ENCODE measurements around the gene OLA1. TPM values are rescaled to one million over a fixed set of nuclear protein-coding genes. Genes with fewer than 3 reads are reported as not detected.

The OLA1 gene
- polyA plus RNA-seq, 6 donors from 2014 or later = 58.1 to 77.6 (median 67.1) TPM

DNA sequence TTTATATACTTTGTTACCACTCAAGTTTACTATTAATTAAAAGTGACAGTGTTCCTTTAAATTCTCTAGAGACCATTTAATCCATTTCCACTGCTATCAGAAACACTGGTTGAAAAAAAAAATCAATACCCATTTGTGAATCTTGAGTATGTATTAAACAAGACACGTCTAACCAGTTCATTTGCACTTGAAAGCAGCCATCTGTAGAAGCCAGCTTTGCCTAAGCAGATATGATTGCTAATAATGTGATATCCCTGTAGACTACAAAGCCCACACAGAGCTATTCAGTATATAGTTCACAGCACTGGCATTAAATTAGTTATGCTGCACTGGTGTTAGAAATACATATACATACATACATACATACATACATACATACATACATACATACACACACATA, 171.4 kb downstream of the OLA1 start:
- H3K4me1 Mint-ChIP-seq = peaks cover 0 to under 1% (median 0%) of the 10 kb centered on the region in 3 donors
- no peaks in the 10 kb centered on the region for H3K27me3 Mint-ChIP-seq
- DNase-seq (no peak), ATAC-seq (ENCODE audit: low read depth in 2 of 2) (no peak)
- H3K4me3 Mint-ChIP-seq = no peak overlapping the region
- peaks cover 0 to 14% of the 10 kb centered on the region in 2 donors for H3K36me3 Mint-ChIP-seq
- H3K27ac Mint-ChIP-seq = no peak overlapping the region
- no peaks in the 10 kb centered on the region for H3K9me3 Mint-ChIP-seq

DNA sequence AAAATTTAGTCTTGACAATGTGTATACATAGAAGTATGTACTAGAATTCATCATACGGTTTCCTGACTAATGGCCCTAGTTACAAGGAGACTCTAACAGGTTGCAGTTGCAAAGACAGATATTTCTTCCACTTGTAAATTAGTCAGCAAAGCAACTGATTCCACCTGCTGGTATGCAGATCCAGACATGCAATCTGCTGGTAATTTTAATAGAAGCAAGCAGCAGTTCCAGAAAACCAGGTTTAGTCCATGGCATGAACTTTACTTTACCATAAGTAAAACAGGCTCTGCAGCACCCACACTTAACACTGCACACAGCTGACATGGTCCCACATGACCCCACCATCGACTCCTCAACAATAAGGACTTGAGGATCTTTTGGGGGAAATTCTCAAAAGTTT, 172.3 kb downstream of the OLA1 start:
- Mint-ChIP-seq H3K9me3 (no peaks in the 10 kb centered on the region), H3K36me3 (peaks cover 0 to 11% of the 10 kb centered on the region in 2 donors), H3K27ac (no peak overlapping the region), H3K4me3 (no peak overlapping the region), H3K4me1 (peaks cover 0 to 2% (median 0%) of the 10 kb centered on the region in 3 donors), H3K27me3 (no peaks in the 10 kb centered on the region)
- ATAC-seq (ENCODE audit: low read depth in 2 of 2) (no peak), DNase-seq (no peak)

DNA sequence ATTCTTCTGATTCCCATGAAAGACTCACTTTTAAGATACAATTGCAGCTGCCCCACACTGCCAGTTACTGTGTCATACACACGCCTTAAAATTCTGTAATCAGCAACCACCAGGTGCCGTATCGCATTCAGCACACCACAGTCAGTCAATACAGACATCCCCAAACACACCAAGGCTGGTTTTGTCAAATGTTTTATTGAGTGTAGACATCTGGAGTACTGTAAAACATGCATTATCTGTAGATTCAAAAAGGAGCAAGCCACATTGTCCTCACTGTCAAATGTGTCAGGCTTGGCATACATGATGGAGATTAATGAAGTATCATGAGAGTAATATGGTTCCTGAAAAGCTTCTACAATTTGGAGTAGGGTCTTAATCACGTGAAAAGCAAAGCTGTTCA, 173.5 kb downstream of the OLA1 start:
- H3K36me3 Mint-ChIP-seq = peaks cover 0 to 4% of the 10 kb centered on the region in 2 donors
- H3K27ac Mint-ChIP-seq = peak overlapping the region in 1 of 6 donors; percentile 57
- no peaks in the 10 kb centered on the region for H3K27me3 Mint-ChIP-seq
- ATAC-seq (ENCODE audit: low read depth in 2 of 2) (no peak), DNase-seq (no peak)
- H3K4me1 Mint-ChIP-seq = peaks cover 0 to 2% (median 0%) of the 10 kb centered on the region in 3 donors
- H3K9me3 Mint-ChIP-seq = no peaks in the 10 kb centered on the region
- no peak overlapping the region for H3K4me3 Mint-ChIP-seq

DNA sequence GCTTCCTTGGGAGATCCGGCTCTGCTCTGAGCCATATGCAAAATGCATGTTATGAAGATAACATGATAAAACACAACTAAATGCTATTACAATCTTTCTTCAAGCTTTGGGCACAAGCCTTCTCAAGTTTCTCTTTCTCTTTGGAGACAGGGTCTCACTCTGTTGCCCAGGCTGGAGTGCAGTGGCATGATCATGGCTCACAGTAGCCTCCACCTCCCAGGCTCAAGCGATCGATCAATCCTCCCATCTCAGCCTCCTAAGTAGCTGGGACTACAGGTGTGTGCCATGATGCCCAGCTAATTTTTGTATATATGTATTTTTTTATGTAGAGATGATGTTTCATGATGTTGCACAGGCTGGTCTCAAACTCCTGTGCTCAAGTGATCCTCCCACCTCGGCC, 175.5 kb downstream of the OLA1 start:
- no peak overlapping the region for H3K4me3 Mint-ChIP-seq
- H3K27me3 Mint-ChIP-seq = no peaks in the 10 kb centered on the region
- H3K27ac Mint-ChIP-seq = no peak overlapping the region
- ATAC-seq (ENCODE audit: low read depth in 2 of 2) (no peak), DNase-seq (no peak)
- no peaks in the 10 kb centered on the region for H3K9me3 Mint-ChIP-seq
- H3K36me3 Mint-ChIP-seq = peaks cover 0 to 4% of the 10 kb centered on the region in 2 donors
- H3K4me1 Mint-ChIP-seq = peaks cover 0 to 2% (median 0%) of the 10 kb centered on the region in 3 donors

DNA sequence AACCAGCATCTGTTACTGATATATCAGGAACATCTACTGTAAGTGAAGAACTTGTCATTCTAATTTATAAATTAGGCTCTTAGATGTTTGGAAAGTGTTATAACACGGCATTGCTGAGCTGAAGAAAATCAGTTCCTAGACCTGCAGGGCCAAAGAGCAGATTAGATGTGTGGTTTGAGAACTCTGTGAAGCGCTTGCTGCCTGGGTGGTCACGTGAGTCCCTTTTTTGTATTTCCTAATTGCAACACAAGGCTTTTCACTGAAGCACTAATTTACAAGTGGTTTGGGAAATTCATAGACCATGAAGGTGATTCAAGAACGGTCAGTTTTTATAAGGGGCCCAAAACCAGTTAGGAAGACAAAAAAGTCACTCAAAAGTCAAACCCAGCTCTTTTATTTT, 176.3 kb downstream of the OLA1 start:
- H3K4me1 Mint-ChIP-seq = peaks cover 0 to 2% (median 0%) of the 10 kb centered on the region in 3 donors
- H3K27me3 Mint-ChIP-seq = peaks cover 0 to 6% (median 0%) of the 10 kb centered on the region in 3 donors
- H3K27ac Mint-ChIP-seq = peak overlapping the region in 2 of 6 donors; percentile 47 to 54
- H3K4me3 Mint-ChIP-seq = no peak overlapping the region
- H3K36me3 Mint-ChIP-seq = peaks cover 0 to 4% of the 10 kb centered on the region in 2 donors
- no peaks in the 10 kb centered on the region for H3K9me3 Mint-ChIP-seq
- DNase-seq = no peak
- ATAC-seq (ENCODE audit: low read depth in 2 of 2) = peak; percentile 32 to 36

DNA sequence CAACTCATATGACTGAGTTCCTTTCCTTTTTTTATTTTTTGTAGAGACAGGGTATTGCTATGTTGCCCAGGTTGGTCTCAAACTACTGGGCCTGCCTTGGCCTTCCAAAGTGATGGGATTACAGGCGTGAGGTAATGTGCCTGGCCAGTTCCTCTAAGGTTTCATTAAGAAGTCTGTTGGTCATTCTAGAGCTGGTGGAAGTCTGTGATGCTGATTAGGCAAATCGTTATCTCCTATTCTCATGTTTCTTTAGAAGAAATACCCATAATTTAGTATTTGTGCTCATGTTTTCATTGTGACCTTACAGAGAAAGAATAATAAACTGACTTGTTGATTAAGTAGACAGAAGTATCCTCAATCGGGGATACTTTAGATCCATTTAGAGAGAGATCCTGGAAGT, 177.0 kb downstream of the OLA1 start:
- no peak for DNase-seq
- Mint-ChIP-seq H3K4me1 (peaks cover 0 to 2% (median 0%) of the 10 kb centered on the region in 3 donors), H3K4me3 (no peak overlapping the region), H3K9me3 (no peaks in the 10 kb centered on the region), H3K36me3 (peaks cover 0 to 4% of the 10 kb centered on the region in 2 donors), H3K27me3 (peaks cover 5 to 12% (median 7%) of the 10 kb centered on the region in 3 donors), H3K27ac (no peak overlapping the region)
- no peak for ATAC-seq (ENCODE audit: low read depth in 2 of 2)

DNA sequence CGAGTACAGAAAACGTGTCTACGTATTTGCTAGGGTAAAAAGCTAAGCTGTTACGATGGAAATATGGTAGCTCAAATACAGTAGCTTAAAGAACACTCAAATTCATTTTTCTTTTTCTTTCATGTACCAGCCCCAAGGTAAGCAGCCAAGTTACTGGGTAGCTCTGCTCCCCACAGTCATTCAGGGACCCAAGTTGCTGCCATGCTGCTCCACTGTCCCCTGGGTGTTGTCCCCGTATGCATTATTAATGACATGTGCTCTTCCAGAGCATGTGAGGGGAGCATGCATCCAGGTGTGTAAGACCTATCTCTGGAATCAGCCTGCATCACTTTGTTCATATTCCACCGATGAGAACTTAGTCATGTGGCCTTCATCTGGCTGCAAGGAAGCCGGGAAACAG, 178.1 kb downstream of the OLA1 start:
- Mint-ChIP-seq H3K36me3 (peaks cover 0 to 2% of the 10 kb centered on the region in 2 donors), H3K9me3 (no peaks in the 10 kb centered on the region), H3K4me1 (peaks cover 0 to 2% (median 0%) of the 10 kb centered on the region in 3 donors), H3K27ac (no peak overlapping the region), H3K4me3 (no peak overlapping the region), H3K27me3 (peaks cover 5 to 12% (median 8%) of the 10 kb centered on the region in 3 donors)
- no peak for DNase-seq
- ATAC-seq (ENCODE audit: low read depth in 2 of 2) = no peak

DNA sequence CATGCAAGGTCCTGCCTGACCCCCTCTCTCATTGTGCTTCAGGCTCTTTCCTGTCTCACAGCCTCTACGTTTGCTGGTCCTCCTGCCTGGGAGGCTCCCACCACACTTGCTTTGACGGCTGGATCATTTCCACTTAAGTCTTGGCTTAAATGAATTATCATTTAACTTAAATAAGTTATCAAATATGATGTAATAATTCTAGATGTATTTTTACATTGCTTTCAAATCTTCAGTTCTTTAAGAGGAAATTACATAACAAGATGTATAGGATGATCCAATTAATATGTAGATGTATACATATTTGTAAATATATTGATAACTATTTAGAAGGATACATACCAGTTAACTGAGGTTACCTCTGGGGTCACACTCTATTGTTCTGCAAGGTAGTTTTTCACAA, 180.5 kb downstream of the OLA1 start:
- H3K4me3 Mint-ChIP-seq = no peak overlapping the region
- H3K9me3 Mint-ChIP-seq = peaks cover 0 to 2% (median 0%) of the 10 kb centered on the region in 7 donors
- no peak for DNase-seq
- ATAC-seq (ENCODE audit: low read depth in 2 of 2) = no peak
- peaks cover 0 to 2% (median 0%) of the 10 kb centered on the region in 3 donors for H3K4me1 Mint-ChIP-seq
- H3K27ac Mint-ChIP-seq = no peak overlapping the region
- no peaks in the 10 kb centered on the region for H3K36me3 Mint-ChIP-seq
- H3K27me3 Mint-ChIP-seq = peaks cover 5 to 19% (median 8%) of the 10 kb centered on the region in 3 donors

DNA sequence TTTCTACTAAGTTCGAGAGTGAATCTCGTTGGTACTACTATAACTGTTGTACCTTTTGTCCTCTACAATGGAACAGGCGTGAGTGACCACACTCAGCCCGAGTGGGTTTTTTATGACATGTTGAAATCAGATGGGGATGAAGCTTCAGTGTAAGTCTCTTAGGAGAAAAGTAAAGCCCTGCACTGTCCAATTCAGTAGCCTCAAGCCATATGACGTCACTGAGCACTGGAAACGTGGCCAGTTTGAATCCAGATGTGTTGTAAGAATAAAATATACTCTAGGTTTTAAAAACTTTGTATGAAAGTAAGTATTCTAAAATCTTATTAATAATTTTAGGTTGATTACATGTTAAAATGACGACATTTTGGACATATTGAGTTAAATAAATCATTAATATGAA, 181.5 kb downstream of the OLA1 start:
- peaks cover 0 to under 1% (median 0%) of the 10 kb centered on the region in 3 donors for H3K4me1 Mint-ChIP-seq
- no peaks in the 10 kb centered on the region for H3K36me3 Mint-ChIP-seq
- H3K9me3 Mint-ChIP-seq = peaks cover 0 to 2% (median 0%) of the 10 kb centered on the region in 7 donors
- no peak for ATAC-seq (ENCODE audit: low read depth in 2 of 2)
- peaks cover 5 to 19% (median 8%) of the 10 kb centered on the region in 3 donors for H3K27me3 Mint-ChIP-seq
- no peak overlapping the region for H3K4me3 Mint-ChIP-seq
- H3K27ac Mint-ChIP-seq = no peak overlapping the region
- DNase-seq = no peak

DNA sequence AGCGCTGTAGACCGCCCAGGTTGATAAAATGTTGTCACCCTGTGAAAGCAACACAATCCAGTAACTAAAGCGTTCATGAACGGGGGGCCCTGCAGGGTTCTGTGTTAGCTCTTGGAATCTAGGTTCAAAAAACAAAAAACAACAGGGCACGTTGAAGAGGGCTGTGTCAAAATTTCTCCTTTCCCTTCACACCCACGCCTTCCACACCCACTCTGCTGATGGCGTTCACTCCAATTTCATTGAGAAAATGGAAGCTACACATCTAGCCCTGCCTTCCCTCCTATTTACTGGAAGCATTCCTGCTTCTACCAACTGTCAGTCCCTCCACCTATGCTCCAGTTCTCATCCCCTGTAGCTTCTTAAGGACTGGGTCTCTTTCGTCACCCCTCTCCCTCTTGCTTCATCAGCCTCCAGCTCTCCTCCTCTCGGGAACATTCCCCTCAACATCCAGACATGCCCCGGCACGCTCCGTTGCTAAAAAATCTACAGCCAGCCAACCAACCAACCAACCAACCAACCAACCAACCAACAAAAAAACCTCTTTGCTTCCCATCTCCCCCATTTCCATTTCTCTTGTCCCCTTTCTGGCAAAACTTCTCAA, 184.7 kb downstream of the OLA1 start:
- peaks cover 9 to 28% (median 22%) of the 10 kb centered on the region in 3 donors for H3K27me3 Mint-ChIP-seq
- DNase-seq (no peak), ATAC-seq (ENCODE audit: low read depth in 2 of 2) (no peak)
- no peak overlapping the region for H3K27ac Mint-ChIP-seq
- H3K36me3 Mint-ChIP-seq = peaks cover 11 to 13% of the 10 kb centered on the region in 2 donors
- no peak overlapping the region for H3K4me3 Mint-ChIP-seq
- peaks cover 3 to 14% (median 9%) of the 10 kb centered on the region in 7 donors for H3K9me3 Mint-ChIP-seq
- H3K4me1 Mint-ChIP-seq = peaks cover 4 to 7% (median 6%) of the 10 kb centered on the region in 3 donors

DNA sequence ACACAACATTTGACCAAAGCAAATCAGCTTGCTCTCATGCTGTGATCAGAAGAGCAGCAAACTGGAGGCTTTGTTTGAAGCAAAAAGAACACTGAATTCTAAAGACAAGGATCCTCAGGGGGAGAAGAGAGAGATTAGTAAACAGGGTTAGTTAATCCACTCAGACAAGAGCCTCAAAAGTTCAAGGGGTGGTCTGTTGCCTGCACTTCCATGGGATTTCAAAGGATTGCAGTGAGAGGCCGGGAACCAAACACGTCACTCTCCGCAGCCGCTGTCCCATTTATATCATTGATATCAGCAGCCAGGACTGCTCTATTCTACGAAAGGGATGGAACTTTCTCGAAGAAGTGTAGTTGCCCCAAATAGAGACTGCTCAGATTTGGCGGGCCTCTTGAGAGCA, 185.4 kb downstream of the OLA1 start:
- H3K9me3 Mint-ChIP-seq = peaks cover 5 to 20% (median 10%) of the 10 kb centered on the region in 7 donors
- DNase-seq (no peak), ATAC-seq (ENCODE audit: low read depth in 2 of 2) (no peak)
- peaks cover 9 to 32% (median 28%) of the 10 kb centered on the region in 3 donors for H3K27me3 Mint-ChIP-seq
- H3K4me3 Mint-ChIP-seq = no peak overlapping the region
- peaks cover 4 to 7% (median 6%) of the 10 kb centered on the region in 3 donors for H3K4me1 Mint-ChIP-seq
- no peak overlapping the region for H3K27ac Mint-ChIP-seq
- H3K36me3 Mint-ChIP-seq = peaks cover 11 to 13% of the 10 kb centered on the region in 2 donors

DNA sequence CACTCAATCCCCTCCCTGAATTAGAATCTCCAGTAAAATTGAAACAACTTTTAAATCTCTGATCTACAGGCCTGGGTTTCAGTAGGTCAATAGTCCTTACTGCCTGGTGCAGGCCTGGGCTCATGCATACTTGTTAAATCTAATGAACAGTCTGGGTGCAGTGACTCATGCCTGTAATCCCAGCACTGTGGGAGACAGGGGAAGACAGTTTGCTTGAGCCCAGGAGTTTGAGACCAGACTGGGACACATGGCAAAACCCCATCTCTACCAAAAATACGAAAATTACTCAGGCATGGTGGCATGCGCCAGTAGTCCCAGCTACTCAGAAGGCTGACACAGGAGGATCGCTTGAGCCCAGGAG, 188.5 kb downstream of the OLA1 start:
- ATAC-seq (ENCODE audit: low read depth in 2 of 2) = no peak
- peaks cover 4 to 7% (median 6%) of the 10 kb centered on the region in 3 donors for H3K4me1 Mint-ChIP-seq
- H3K9me3 Mint-ChIP-seq = peaks cover 6 to 25% (median 15%) of the 10 kb centered on the region in 7 donors
- H3K36me3 Mint-ChIP-seq = peaks cover 11 to 21% of the 10 kb centered on the region in 2 donors
- no peak overlapping the region for H3K4me3 Mint-ChIP-seq
- H3K27ac Mint-ChIP-seq = no peak overlapping the region
- DNase-seq = no peak
- H3K27me3 Mint-ChIP-seq = peaks cover 3 to 31% (median 28%) of the 10 kb centered on the region in 3 donors

DNA sequence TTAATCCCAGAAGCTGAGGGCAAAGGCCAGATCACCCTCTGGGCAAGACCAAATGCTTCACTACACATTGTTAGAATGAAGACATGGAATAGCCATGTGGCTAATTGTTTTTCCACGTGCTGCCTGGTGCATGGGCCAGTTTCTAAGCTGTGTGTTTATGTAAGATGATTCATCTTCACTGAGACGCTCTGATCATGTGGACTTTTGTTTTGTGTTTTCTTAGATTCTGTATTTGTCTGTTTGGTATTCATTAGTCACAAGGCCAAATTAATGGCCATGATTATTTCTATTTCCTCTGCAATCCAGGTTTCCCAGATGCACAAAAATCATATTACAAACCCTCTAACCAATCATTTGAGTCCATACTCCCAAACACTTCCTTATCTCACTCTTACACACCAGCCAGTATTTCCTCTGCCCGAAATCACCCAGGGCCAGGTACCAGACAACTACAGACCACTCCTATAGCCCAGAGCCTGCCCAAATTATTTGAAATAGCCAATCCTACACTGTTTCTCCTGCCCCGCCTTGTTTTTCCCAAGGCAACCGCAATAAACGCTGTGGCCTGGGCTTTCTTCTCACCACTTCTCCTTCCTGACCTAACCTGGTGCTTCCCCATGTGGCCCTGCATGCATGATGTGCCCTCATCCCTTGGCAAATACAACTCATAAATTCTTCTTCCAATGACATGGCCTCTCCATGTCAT, 189.0 kb downstream of the OLA1 start:
- ATAC-seq (ENCODE audit: low read depth in 2 of 2) = no peak
- Mint-ChIP-seq H3K4me3 (peak overlapping the region in 1 of 8 donors; percentile 51), H3K27me3 (peaks cover 3 to 31% (median 28%) of the 10 kb centered on the region in 3 donors), H3K36me3 (peaks cover 11 to 21% of the 10 kb centered on the region in 2 donors), H3K4me1 (peaks cover 4 to 7% (median 6%) of the 10 kb centered on the region in 3 donors), H3K9me3 (peaks cover 5 to 25% (median 15%) of the 10 kb centered on the region in 7 donors), H3K27ac (no peak overlapping the region)
- DNase-seq = no peak

DNA sequence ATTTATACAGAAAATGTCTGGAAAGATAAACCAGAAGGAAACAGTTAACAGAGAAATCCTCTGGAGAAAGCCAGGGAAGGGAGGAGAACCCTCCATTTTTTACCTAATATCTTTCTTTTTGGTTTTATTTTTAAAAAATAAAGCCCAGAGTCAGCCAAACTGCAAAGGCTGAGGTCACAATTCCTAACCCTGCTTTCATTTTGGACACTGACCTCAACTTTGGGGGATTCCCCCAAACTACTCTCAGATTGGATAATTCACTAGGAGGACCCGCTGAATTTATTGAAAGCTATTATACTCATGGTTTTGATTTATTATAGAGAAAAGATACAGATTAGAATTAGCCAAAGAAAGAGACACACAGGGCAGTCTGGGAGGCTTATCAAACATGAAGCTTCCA, 189.9 kb downstream of the OLA1 start:
- Mint-ChIP-seq H3K9me3 (peaks cover 5 to 25% (median 15%) of the 10 kb centered on the region in 7 donors), H3K27ac (no peak overlapping the region), H3K4me3 (no peak overlapping the region), H3K27me3 (peaks cover 3 to 37% (median 29%) of the 10 kb centered on the region in 3 donors), H3K4me1 (peaks cover 4 to 7% (median 6%) of the 10 kb centered on the region in 3 donors), H3K36me3 (peaks cover 11 to 21% of the 10 kb centered on the region in 2 donors)
- ATAC-seq (ENCODE audit: low read depth in 2 of 2) = no peak
- DNase-seq = no peak
